NB4 (cell line): ENCODE results near the gene SMAD3.

Experiments used
- CTCF ChIP-seq: IDR thresholded peaks from one replicate; pipeline ENCODE4 v1.5.1; 2012; ENCODE audit warnings: low read depth, low read length
- MAX ChIP-seq: IDR thresholded peaks from 2 replicates; pipeline ENCODE4 v1.6.1; 2011; ENCODE audit warnings: low read depth, low read length
- POLR2A ChIP-seq: IDR thresholded peaks from 2 replicates; pipeline ENCODE4 v1.6.1; 2011; ENCODE audit warnings: mild to moderate bottlenecking; ENCODE audit not compliant: insufficient read length; ENCODE audit errors: extremely low read depth

GRCh38 chr15:67132276-67132675, 66.9 kb downstream of the SMAD3 start:
- TF ChIP-seq CTCF, result no peak
- no peak for TF ChIP-seq POLR2A
- no peak for TF ChIP-seq MAX
